ENCODE results near the gene SIVA1.

The SIVA1 gene

GRCh38 chr14:104797115-104798044, 44.4 kb downstream of the SIVA1 start:
- peak; percentile 34 for DNase-seq (ENCODE audit: low spot score)

DNA sequence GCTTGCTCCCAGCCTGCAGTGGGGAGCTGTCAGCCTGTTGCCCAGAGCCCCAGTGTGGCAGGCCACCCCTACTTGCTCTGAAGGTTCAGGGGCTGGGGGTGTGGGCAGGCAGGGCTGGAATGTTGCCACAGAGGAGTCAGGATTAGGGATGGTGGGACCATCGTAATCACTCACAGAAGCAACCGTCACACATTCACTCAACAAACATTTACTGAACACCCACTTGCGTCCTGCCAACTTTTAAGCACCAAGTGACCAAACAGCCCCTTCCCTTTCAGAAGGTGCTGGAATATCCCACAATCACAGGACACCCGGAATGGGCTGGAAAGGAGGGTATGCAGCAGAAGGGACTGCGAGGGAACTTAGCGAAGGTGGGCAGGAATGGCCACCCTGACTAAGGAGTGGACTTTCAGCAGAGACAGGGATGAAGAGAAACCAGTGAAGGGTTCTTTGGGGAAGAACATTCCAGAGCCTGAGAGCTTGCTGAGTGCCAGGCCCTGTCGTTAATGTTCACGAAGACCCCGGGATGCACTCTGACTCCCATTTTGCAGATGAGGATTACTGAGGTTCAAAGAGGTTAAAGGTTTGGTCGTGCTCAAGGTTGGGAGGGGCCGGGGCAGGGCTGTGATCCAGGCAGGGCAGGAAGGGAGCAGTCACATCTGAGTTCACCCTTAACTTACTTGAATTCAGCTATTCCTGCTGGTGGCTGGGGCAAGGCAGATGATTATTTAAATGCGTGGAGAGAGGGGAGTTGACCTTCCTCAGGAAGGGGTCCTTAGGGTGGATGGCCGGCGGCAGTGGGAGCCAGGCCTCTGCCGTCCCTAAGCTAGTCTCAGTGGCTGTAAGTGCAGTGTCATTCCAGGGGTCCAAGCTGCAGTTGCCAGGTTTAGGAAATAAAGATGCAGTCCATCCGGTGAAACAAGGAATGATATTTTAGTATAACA, 45.6 kb downstream of the SIVA1 start:
- DNase-seq (ENCODE audit: low spot score): no peak

DNA sequence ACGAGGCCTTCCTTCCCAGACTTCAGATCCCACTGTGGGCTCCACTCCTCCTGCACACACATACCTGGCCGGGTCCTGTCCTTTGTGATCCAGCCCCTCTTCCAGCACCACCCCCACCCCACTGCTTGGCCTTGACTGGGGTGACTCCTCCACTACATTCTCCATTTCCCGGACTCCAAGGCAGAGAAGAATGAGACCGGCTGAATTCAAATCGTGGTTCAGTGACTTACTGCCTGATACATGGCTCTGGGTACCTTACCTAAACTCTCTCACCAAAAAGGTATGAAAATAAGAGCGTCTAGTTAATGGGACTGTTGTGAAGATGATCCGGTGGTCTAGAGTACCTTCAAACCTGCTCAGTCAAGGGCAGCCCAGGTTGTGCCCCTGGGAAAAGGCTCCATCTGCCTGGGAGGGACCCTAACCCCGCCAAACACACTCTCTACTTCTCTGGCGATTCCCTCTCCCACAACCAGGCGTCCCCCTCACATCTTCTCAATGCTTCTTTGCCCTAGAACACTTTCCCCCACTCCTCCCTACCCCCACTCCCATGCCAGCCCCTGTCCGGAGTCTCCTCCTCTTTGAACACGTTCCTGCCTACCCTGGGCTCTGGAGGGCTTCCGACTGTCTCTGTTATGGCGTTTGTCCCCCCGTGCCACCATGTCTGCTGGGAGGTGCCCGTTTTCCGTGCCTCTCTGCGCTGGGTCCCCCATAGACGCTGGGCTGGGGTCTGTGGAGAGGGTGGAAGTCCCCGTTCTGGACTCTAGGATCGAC, 46.5 kb downstream of the SIVA1 start:
- DNase-seq (ENCODE audit: low spot score): no peak

DNA sequence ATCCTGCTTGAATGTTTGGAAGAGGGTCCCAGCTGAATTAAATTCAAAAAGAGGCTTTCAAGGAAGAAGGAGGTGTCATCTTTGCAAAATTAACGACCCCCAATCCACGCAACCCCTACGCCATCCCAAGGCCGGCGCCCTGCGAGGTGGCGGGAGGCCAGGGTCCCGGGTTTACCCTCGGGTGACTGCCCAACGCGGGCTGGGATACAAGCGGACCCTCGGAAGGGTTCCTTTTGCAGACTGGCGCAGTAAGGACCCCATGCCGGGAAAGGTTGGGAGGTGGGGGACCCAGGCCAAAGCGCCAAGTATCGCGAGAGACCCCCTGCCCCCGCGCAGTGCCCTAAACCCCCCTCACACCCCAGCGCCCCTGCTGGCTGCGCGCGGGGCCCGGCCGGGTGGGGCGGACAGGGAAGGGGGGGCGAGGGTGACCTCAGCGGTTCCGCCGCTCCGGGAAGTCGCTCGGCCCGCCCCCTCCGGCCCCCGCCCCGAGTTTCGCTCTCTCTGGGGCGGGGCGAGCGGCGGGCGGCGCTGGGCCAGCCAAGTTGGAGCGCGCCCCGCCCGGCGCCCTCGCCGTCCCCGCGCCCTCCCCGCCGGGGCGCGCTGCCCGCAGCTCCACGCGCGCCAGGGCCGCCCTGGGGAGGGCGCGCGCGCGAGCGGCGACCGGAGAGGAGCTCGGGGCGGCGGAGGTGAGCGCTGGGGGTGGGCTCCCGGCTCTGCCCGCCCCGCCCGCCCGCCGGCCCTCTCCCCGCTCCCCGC, 47.2 kb downstream of the SIVA1 start:
- peak; percentile 81 for DNase-seq (ENCODE audit: low spot score)

DNA sequence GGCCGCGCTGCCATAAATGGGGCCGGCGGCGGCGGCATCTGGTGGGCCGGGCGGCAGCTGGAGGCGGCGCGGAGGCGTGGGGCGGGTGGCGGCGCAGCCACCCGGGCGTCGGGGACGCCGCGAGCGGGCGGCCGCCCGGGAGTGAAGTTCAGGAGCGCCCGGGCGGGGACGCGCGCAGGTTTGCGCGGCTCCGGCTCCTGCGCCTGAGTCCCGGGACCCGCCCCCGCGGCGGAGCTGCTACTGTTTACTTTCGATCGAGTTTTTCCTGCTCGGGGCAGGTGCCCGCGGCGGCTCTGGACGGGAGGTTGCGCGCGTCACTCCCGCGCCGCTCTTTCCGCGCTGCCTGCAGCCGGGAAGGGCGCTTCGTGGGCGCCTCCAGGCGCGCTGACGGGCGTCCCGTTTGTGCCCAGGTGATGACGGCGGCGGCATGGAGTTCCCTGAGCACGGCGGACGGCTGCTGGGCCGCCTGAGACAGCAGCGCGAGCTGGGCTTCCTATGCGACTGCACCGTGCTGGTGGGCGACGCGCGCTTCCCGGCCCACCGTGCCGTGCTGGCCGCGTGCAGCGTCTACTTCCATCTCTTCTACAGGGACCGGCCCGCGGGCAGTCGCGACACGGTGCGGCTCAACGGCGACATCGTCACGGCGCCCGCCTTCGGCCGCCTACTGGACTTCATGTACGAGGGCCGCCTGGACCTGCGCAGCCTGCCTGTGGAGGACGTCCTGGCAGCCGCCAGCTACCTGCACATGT, 48.0 kb downstream of the SIVA1 start, which contains the start of gene ZBTB42:
ZBTB42 (plus strand) TSS at position 331 of the 749 bp plus-strand sequence; CDS start at position 428, 97 bp downstream.
- peak; percentile 75 for DNase-seq (ENCODE audit: low spot score)

GRCh38 chr14:104801520-104802393, 48.8 kb downstream of the SIVA1 start:
- DNase-seq (ENCODE audit: low spot score): no peak

DNA sequence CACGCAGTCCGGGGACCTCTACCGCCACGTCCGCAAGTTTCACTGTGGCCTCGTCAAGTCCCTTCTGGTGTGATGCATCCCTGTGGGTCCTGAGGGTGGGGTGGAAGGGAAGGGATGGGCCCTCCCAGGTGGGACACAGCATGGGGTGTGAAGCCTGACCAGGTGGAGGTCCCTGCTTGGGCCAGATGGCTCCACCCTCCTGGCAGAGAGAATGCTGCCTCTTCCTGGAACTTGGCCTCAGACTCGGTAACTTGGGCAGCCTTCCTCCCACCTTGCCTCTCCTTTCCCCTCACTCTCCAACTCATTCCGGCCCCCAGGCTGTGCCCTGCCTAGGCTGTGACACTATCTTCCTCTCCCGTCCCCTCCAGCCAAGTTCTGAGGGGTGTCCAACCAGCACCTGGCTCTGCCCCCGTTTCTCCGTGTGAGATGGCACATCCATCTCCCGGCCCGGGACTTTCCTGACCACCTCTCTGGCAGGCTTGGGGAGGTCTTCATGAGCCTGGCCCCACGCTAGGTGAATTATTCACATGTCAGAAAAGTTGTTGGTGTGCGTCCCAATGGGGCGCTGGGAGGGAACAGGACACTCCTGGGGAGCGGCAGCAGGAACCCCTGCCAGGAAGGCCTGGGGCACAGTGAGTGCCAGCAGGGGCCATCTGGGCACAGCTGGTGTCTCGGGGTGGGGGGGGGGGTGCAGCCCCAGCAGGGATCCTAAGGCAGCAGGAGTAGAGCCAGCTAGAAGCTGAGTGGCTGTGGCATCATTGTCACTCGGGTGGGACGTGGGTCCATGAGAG, 49.6 kb downstream of the SIVA1 start:
- DNase-seq (ENCODE audit: low spot score): no peak

- no peak for DNase-seq (ENCODE audit: low spot score)
These were observed 50.4 kb downstream of the SIVA1 start for GRCh38 chr14:104803280-104803911.

- peak; percentile 46 for DNase-seq (ENCODE audit: low spot score)
These were observed 51.0 kb downstream of the SIVA1 start for GRCh38 chr14:104803912-104804410.

DNA sequence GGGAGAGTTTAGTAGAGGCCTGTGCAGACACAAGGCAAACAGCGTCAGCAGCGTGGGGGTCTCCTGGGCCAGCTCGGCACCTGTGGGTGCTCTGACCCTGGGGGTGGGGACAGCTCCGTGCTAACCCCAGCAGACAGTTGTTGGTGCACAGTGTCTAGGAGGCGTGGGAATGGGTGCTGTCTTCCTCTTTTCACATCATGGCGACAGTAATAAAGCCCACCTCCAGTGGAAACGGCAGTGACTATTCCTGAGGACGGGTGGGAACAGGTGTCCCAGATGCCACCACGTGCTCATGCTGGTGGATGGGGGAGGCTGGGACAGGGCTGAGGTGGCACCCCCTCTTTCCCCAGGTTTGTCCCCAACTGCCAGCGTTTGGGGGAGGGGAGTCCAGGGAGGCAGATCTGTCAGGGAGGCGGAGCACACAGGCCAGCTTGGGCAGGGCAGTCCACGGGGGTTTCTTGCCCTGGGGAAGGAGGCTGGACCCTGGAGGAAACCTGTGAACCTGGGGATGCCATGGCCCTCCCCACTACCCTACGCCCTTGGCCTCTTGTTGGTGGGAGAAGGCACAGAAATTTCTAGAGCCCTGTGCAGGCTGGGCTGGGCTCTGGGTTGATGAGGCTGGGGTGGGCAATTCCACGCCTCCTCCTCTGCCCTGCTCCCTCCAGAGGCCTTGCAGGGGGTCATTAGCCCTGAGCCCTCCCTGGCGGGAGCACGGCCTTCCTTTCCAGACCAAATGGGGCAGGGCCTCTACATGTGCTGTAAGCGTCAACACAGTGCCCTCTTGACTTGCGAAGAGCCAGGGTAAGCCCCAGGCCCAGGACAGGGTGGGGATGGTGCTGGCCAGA, 51.8 kb downstream of the SIVA1 start:
- no peak for DNase-seq (ENCODE audit: low spot score)

DNA sequence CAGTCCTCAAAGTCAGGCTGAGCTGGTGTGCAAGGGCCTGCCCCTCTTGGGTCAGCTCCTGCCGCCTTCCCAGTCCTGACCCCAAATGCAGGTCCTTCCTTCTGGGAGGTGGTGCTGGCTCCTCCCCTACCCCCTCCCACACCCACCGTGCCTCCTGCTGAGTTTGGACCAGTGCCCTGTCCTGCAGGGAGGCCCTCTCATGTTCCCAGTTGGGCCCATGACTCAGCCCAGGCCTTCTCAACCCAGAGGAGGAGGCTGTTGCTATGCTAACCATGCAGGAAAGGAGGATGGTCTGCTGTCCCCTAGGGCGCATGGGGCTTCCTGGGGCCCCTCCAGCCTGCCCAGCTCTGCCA, 52.4 kb downstream of the SIVA1 start:
- DNase-seq (ENCODE audit: low spot score): peak; percentile 88

DNA sequence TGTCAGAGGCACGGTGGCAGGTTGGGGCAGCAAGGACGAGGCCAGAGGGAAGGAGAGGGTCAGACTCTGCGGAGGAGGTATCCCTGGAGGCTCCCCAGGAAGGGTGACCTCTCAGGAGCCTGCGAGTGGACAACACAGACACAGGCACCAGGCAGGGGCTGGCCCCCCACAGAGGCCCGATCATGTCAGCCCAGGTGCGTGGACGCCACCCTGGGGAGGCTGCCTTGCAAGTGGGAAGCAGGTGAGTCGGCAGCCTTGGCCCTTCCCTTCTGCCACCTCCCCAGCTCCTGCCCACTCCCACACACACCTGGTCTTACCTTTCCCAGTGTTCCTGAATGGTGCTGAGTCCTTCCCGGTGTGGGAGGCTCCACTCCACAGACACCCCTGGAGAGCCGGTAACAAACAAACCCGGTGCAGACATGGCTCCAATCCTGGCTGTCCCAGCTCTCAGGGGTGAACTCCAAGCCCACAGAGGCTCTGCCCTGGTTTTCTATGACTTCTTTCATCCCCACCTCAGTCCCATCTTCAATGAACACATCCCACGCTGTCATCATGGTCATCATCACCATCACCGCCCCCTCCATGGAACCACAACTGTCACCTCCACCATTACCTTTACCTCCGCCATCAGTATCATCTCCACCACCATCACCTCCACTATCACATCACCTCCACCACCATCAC, 53.1 kb downstream of the SIVA1 start:
- DNase-seq (ENCODE audit: low spot score): no peak

DNA sequence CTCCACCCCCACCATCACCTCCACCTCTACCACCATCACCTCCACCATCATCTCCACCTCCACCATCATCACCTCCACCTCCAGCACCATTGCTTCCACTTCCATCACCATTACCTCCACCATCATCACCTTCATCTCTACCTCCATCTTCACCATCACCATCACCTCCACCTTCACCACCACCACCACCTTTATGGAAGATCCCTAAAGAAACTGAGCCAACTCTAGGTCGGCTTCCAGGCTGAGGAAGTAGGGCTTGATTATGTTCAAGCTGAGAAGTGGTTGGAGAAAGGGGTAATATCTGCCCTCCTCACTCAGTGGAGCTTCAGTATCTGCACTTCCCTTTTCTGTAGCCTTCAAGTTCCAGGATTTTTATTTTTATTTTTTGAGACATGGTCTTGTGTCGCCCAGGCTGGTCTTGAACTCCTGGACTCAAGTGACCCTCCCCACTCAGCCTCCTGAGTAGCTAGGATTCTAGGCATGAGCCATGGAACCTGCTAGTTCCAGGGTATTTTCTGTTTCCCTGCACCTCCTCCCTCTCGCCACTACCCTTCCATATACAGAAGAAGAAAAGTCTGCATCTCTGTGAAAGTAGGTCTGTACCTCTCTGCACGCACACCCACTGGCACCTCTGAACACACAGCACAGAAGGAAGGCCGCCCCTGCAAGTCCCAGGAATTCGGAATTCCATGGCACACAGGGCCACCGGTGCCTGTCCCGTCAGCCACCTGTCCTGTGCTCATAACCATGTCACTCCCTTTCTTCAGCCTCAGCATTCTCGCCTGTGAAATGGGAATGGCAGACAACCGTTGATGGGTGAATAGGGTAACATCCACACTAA, 53.9 kb downstream of the SIVA1 start:
- DNase-seq (ENCODE audit: low spot score): no peak

DNA sequence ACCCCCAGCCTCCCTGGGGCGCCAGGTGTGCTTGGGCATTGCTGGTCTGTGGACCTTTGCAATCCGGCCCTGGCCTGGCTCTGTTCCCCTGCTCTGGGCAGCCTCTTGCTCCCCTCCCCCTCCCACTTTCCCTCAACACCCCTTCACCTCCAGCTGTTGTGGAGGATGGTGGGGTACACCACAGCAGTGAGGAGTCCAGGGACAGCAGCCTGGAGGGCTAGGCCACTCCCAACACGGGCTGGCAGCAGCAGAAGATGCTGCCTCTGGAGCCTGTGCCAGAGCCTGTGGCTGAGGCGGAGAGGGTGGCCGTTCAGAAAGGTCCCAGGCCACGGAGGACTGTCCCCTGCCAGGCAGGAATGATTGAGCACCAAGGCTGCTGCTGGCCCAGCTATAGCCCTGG, 55.5 kb downstream of the SIVA1 start:
- no peak for DNase-seq (ENCODE audit: low spot score)

Data from kidney tubule cell (primary cell).